MM.1S (cell line): ENCODE data around the gene ZNF740.
"Not testable (repeated sequence)": the region's sequence is repeated elsewhere in the genome, so short reads cannot be mapped to it uniquely, and the experiment has no call there.

Experiments
- DNase-seq: peaks from one replicate; pipeline ENCODE4 v3.0.0-alpha.2; 2015
- H2AFZ ChIP-seq: fragments of 300-600 bp; sonication (generic); 2 replicates; pipeline ENCODE4 v1.6.0; 2016; ENCODE audit warnings: antibody characterized with exemption, low read length
- H3F3A ChIP-seq: fragments of 300-600 bp; sonication (generic); 2 replicates; pipeline ENCODE4 v1.6.1; 2016; ENCODE audit warnings: mild to moderate bottlenecking, antibody characterized with exemption, low read length, moderate library complexity, mixed read lengths; ENCODE audit not compliant: insufficient read depth
- H3K27ac ChIP-seq: fragments of 300-600 bp; sonication (generic); 2 replicates; pipeline ENCODE4 v1.5.1; 2016; ENCODE audit warnings: mild to moderate bottlenecking, low read length
- H3K27me3 ChIP-seq: fragments of 300-600 bp; sonication (generic); replicated peaks from 2 replicates; pipeline ENCODE4 v1.6.0; 2016; ENCODE audit warnings: low read length; ENCODE audit not compliant: insufficient read depth
- H3K36me3 ChIP-seq: fragments of 300-600 bp; sonication (generic); replicated peaks from 2 replicates; pipeline ENCODE4 v1.6.1; 2016; ENCODE audit warnings: mild to moderate bottlenecking, low read length, mixed read lengths; ENCODE audit not compliant: insufficient read depth
- H3K4me1 ChIP-seq: fragments of 300-600 bp; sonication (generic); 2 replicates; pipeline ENCODE4 v1.6.1; 2016; ENCODE audit warnings: low read length, mixed read lengths
- H3K4me2 ChIP-seq: fragments of 300-600 bp; sonication (generic); 2 replicates; pipeline ENCODE4 v1.6.0; 2016; ENCODE audit warnings: low read depth, low read length
- H3K4me3 ChIP-seq: fragments of 300-600 bp; sonication (generic); 2 replicates; pipeline ENCODE4 v1.5.1; 2016; ENCODE audit warnings: low read length, mixed read lengths
- H3K79me2 ChIP-seq: fragments of 300-600 bp; sonication (generic); 2 replicates; pipeline ENCODE4 v1.6.1; 2016; ENCODE audit warnings: mixed run types, low read length, mixed read lengths
- H3K9ac ChIP-seq: fragments of 300-600 bp; sonication (generic); 2 replicates; pipeline ENCODE4 v1.6.1; 2016; ENCODE audit warnings: low read length, mixed read lengths
- H3K9me2 ChIP-seq: fragments of 300-600 bp; sonication (generic); replicated peaks from 2 replicates; pipeline ENCODE4 v1.6.1; 2016; ENCODE audit warnings: mild to moderate bottlenecking, low read length, mixed read lengths; ENCODE audit not compliant: insufficient read depth
- H3K9me3 ChIP-seq: fragments of 300-600 bp; sonication (generic); replicated peaks from 2 replicates; pipeline ENCODE4 v1.6.1; 2016; ENCODE audit warnings: mild to moderate bottlenecking, low read length, mixed read lengths; ENCODE audit not compliant: insufficient read depth
- H4K20me1 ChIP-seq: fragments of 300-600 bp; sonication (generic); 2 replicates; pipeline ENCODE4 v1.6.1; 2016; ENCODE audit warnings: mild to moderate bottlenecking, low read length, moderate library complexity, mixed read lengths; ENCODE audit not compliant: insufficient read depth
- CTCF ChIP-seq: fragments of 300-600 bp; sonication (generic); IDR thresholded peaks from 2 replicates; pipeline ENCODE4 v1.5.1; 2016; ENCODE audit warnings: antibody characterized with exemption, low read length, mixed read lengths
- EZH2 ChIP-seq: fragments of 300-600 bp; sonication (generic); optimal IDR thresholded peaks from 2 replicates; pipeline ENCODE3; 2017; ENCODE audit warnings: low read depth, mild to moderate bottlenecking, antibody characterized with exemption, low read length, mixed read lengths
- EZH2phosphoT487 ChIP-seq: fragments of 300-600 bp; sonication (generic); IDR thresholded peaks from 2 replicates; pipeline ENCODE4 v1.6.1; 2018; ENCODE audit warnings: antibody characterized with exemption, low read length

Gene ZNF740

GRCh38 chr12:53161119-53161911 lies 19.2 kb upstream of the ZNF740 start:
- no peak for DNase-seq
- no peak for TF ChIP-seq EZH2
- no peak for TF ChIP-seq EZH2phosphoT487
- TF ChIP-seq CTCF, result no peak
- no peak overlapping the region for H2AFZ ChIP-seq
- no peaks in the 10 kb centered on the region for H4K20me1 ChIP-seq
- no peaks in the 10 kb centered on the region for H3K9me3 ChIP-seq
- no peaks in the 10 kb centered on the region for H3K9me2 ChIP-seq
- no peak overlapping the region for H3K27ac ChIP-seq
- no peak overlapping the region for H3K4me2 ChIP-seq
- no peak overlapping the region for H3K4me3 ChIP-seq
- H3K36me3 ChIP-seq, result no peaks in the 10 kb centered on the region
- no peaks in the 10 kb centered on the region for H3K79me2 ChIP-seq
- peaks cover 7% of the 10 kb centered on the region; the same call in 1 of the 2 replicates for H3K4me1 ChIP-seq
- H3F3A ChIP-seq, result 0 out of 2 replicates have a peak, but pooled peaks cover 5% of the 10 kb centered on the region
- no peak overlapping the region for H3K9ac ChIP-seq
- no peaks in the 10 kb centered on the region for H3K27me3 ChIP-seq

- not testable (repeated sequence) for H3K9me2 ChIP-seq, H3K4me2 ChIP-seq
Observed at GRCh38 chr12:53163008-53163407, 17.5 kb upstream of the ZNF740 start.

GRCh38 chr12:53166837-53167236 lies 13.7 kb upstream of the ZNF740 start:
- Histone ChIP-seq H3K27ac (no peak overlapping the region), H3K4me3 (no peak overlapping the region), H3K4me2 (no peak overlapping the region), H3K79me2 (no peaks in the 10 kb centered on the region), H3K9me2 (no peaks in the 10 kb centered on the region), H3K4me1 (no peaks in the 10 kb centered on the region), H3K36me3 (no peaks in the 10 kb centered on the region), H2AFZ (no peak overlapping the region), H3K27me3 (no peaks in the 10 kb centered on the region), H3K9ac (no peak overlapping the region), H3F3A (no peaks in the 10 kb centered on the region), H3K9me3 (no peaks in the 10 kb centered on the region), H4K20me1 (no peaks in the 10 kb centered on the region)
- no peak for DNase-seq
- TF ChIP-seq EZH2, result no peak

More at GRCh38 chr12:53163008-53163407, 17.5 kb upstream of the ZNF740 start:
- H3K36me3 ChIP-seq, H3K79me2 ChIP-seq, H3K9ac ChIP-seq, H3K4me1 ChIP-seq, H3F3A ChIP-seq, H3K27me3 ChIP-seq, H4K20me1 ChIP-seq, H2AFZ ChIP-seq, DNase-seq, H3K9me3 ChIP-seq, H3K27ac ChIP-seq, H3K4me3 ChIP-seq: not testable (repeated sequence)

- TF ChIP-seq EZH2, result no peak
- no peak for TF ChIP-seq CTCF
- no peak for TF ChIP-seq EZH2phosphoT487
- no peak overlapping the region for H3K4me2 ChIP-seq
- H3K36me3 ChIP-seq, result no peaks in the 10 kb centered on the region
- no peaks in the 10 kb centered on the region for H3K79me2 ChIP-seq
- H3K27ac ChIP-seq, result no peak overlapping the region
- DNase-seq, result no peak
- H2AFZ ChIP-seq, result no peak overlapping the region
- no peak overlapping the region for H3K9ac ChIP-seq
- no peaks in the 10 kb centered on the region for H4K20me1 ChIP-seq
- no peaks in the 10 kb centered on the region for H3K27me3 ChIP-seq
- no peaks in the 10 kb centered on the region for H3K9me2 ChIP-seq
- no peak overlapping the region for H3K4me3 ChIP-seq
- no peaks in the 10 kb centered on the region for H3K4me1 ChIP-seq
- no peaks in the 10 kb centered on the region for H3K9me3 ChIP-seq
- no peaks in the 10 kb centered on the region for H3F3A ChIP-seq
Observed at GRCh38 chr12:53169644-53170043, 10.9 kb upstream of the ZNF740 start.
